Measurements from ENCODE around the gene NUPR2.

DNA sequence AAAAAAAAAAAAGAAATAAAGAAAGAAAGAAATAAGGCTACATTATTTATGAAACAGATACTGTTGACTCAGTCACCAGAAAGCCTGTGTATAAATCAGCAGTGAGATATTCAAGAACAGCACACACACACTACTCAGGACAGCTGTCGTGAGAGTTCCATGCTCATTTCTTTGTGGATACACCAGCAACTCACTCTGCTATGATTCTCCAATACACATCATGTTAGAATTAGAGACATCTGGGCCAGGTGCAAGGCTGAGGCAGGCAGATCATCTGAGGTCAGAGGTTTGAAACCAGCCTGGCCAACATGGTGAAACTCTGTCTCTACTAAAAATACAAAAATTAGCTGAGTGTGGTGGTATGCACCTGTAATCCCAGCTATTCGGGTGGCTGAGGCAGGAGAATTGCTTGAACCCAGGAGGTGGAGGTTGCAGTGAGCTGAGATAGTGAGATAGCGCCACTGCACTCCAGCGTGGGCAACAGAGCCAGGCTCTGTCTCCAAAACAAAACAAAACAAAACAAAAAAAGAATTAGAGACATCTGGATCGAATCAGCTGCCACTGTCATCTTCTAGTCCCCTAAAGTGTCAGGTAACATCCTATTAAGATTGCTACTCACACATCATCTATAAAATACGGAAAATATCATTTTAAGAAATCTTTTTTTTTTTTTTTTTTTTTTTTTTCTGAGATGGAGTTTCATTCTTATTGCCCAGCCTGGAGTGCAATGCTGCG, 11.2 kb upstream of the NUPR2 start:
- no peak for TF ChIP-seq POLR2A (IDR thresholded peaks at IDR 0.05)
- TF ChIP-seq CTCF (IDR thresholded peaks at IDR 0.05): no peak
